NCI-H1417 treated with DMSO at 0.1 percent for 48 hours (cell line): ENCODE measurements around the gene SRPRB.

Experiments
- DNase-seq: peaks from one replicate; lab custom pipeline; 2025; lab: John Stamatoyannopoulos, UW

Gene SRPRB

DNA sequence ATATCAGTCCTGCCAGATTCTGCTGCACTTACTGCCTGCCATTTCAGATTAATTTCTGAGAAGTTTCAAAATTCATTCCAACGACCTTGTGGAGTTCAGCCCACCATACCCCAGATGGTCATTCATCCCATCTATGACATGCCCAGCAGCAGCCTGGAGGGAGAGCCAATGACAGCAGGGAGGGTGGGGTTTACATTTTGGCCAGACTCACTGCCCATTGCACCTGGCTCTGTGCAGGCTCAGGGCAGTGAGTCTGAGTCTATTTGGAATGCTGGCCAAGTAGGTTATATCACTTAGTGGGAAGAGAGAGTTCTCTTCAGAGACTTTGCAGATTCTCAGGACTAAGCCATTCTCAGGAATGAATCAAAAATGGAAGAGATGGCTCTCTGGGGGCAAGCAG is 21.5 kb downstream of the SRPRB start:
- no peak for DNase-seq

DNA sequence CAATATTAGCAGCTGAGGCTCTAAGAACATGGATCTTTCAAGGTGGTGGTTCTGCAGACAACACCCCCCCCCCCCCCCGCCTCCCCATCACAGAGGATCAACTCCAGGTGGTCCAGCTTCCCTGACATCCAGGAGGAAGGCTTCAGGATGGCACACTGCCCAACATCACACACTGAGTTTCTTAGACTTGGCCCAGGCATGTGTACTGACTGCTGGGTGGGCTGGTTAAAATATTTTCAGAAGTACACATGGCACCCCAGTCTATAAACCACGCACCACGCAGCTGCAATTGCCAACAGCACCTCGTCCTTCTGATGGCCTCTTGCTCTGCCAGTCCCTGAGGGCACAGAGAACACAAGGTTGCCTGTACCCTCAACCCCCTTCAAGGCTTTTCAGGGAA is 22.1 kb downstream of the SRPRB start:
- DNase-seq = no peak

- DNase-seq = no peak
Measured at GRCh38 chr3:133828576-133829309, 23.1 kb downstream of the SRPRB start.

DNA sequence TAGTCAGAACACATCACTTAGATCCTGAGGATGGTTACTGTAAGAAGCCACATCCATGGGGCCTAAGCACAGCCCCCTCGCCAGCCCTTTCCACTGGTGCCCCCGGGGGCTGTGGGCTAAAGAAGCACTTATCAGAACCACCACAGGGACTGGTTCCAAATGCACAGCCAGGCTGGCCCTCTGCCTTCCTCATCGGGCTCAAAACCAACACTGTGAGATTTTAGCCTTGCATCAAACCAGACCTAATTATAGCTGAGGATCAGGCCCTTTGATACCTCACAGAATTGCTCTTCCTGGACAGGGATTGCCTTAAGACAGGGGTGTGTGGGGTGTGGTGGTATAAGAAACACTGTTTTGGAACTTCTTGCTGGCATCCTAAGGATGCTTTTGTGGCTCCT is 23.7 kb downstream of the SRPRB start:
- no peak for DNase-seq

GRCh38 chr3:133830071-133830470 is 24.5 kb downstream of the SRPRB start:
- no peak for DNase-seq

- DNase-seq = no peak
Measured at GRCh38 chr3:133831966-133832801, 26.6 kb downstream of the SRPRB start.

DNA sequence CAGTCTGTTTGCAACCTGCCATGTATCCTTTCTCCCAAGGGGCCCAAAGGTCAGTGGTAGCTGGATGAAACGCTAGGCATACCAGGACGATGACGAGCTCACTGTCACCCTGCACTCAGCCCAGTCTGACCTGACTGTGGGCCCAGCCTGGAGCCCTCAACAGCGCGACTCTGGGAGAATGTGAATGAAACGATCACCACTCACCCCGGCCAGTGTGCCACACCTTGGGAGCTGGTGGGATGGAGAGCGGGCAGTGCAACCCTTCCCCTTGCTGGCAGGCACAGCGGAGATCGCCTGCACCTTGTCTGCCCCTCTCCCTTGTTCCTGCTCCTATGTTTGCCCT is 27.2 kb downstream of the SRPRB start:
- DNase-seq = no peak

DNA sequence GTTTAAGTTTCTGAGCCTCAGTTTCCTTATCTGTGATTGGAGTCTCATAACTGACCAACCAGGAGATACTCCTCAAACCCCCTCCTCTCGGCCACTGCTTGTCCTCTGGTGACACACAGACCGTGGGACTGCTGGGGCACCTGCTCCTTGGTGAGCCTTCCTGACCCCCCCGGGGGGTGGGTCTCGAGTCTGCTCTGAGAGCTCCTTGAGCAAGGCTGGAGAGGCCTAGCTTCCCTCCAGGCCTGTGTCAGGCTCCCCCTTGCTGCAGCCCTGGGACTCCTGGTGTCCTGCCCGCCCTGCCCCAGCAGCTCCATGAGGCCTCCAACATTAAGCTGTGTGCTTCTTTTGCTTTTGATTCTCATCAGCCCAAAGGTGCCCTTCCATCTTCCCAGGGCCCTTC is 27.7 kb downstream of the SRPRB start:
- no peak for DNase-seq

DNA sequence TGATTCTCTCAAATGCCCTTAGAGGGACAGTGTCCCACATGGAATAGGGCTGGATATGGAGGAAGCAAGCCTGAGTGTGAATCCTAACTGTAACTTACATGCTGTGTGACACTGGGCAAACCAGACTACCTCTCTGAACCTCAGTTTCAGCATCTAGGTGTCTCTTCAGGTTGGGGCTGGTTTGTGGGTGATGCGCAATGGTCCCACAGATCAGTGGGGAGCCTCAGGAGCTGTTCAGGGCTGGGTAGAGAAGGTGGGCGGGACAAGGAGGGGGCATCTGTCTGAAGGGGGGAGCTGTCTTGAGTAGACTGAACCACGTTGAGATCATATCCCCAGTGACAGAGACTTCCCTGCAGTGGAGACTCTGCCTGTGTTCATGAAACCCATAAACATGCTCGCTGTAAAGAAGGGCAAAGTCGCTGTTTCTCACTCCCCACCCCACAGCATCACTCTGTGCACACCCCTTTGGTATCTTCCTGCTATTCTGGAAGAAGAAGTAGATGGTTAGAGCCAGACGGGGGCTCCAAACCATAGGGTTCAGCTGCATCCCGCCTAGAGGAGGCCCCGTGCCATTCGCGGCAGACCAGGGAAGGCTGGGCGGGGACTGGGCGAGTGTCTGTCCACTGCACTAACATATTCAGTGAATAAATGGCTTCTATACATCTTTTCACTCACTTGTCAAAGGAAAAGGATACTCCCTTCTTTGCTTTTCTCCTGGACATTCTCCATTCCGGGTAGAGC is 28.4 kb downstream of the SRPRB start:
- DNase-seq = no peak

DNA sequence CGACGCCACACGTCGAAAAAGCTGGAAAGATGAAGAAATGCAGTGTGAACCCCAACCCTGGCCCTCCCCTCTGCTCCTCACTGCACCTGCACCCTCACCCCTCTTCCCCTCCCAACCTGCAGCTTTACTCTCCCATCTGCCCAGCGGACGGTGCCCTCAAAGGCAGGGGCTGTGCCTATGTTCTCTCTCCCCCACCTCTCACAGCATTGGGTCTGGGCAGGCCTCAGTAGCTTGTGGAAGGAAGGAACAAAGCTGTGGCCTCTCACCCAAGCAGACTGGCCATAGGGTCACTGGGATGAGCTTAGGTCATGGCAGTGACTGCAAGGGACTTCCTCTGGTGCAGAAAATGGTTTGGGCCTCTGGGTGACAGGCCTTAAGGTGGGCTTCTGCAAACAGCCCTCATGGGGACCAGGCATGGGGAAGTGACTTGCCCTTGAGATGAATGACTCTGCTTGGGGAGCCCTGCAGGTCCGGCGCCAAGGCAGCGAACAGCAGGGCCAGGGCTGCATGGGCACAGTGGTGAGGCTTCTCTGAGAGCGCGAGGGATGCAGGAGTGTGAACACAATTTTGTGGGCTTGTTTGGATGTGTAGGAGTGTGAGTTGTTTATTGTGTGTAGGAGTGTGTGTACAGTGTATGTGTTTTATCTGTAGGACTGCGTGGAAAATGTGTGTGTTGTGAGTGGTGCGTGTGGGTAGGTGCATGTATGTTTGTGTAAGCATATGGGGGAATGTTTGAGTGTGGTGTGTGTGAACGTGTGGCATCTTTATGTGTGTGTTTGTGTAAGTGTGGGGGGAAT is 29.2 kb downstream of the SRPRB start:
- DNase-seq = no peak

GRCh38 chr3:133835418-133835743 is 29.8 kb downstream of the SRPRB start:
- DNase-seq = no peak

- DNase-seq = no peak
Measured at GRCh38 chr3:133835961-133836360, 30.3 kb downstream of the SRPRB start.

DNA sequence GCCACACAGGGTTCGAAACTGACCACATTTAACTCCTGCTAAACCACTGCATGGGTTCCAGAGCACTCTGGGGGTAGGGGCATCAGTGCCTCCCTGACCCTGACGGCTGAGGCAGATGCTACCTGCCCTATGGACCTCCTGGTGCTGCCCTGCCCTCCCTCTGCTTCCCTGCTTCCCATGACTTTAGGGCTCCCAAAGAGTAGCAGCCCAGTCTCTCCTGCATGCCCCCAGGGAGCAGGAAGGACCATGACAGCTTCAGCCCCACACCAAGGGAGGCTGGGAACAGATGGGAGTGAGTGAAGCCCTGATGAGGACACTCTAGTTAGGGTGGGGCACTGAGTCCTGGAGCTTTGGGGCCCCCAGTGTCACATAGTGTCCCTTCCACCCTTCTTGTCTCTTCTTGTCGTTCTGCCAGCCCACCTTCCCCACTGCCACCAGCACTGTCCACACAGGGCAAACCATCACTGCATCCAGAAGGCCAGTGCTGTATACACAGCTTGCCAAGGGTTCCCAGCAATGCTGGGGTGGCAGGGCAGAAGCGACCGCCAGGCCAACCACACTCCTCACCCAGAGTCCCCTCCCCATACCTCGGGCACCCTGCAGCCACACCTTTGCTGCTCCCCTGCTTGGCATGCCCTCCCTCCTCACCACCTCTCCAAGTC is 31.0 kb downstream of the SRPRB start:
- DNase-seq = no peak

GRCh38 chr3:133837487-133838295 is 32.1 kb downstream of the SRPRB start:
- DNase-seq = no peak

GRCh38 chr3:133838296-133838789 is 32.7 kb downstream of the SRPRB start:
- DNase-seq = no peak

GRCh38 chr3:133838916-133839800 is 33.5 kb downstream of the SRPRB start:
- no peak for DNase-seq

DNA sequence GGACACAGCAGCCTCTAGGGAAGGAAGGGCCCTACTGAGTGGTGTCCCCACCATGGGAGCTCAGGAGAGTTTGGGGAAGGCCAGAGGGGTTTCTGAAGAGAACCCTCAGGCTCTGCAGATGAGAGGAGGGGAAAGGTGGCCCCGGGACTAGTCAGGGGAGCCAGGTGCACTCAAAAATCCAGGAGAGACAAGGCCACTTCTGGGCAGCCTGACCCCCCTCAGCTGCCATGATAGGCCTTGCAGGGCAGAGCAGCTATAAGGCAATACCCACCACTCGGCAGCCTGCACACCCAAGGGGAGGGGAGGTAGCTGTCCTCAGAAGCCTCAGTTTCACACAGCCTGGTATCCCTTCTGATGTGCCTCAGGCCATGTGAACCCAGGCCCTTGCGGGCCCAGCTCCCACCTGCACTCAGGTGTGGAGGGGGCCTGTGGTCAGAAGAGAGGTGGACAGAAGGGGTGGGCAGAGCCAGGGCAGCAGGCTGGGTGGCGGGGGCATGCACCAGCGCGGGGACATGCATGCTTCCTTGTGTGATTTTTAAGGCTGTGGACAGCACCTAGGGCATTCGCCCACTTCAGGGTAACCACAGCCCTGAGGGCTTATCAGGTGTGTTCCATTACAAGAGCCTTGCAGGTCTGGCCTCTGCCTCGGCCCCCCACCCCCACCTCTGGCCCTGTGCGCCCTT is 34.6 kb downstream of the SRPRB start:
- no peak for DNase-seq

DNA sequence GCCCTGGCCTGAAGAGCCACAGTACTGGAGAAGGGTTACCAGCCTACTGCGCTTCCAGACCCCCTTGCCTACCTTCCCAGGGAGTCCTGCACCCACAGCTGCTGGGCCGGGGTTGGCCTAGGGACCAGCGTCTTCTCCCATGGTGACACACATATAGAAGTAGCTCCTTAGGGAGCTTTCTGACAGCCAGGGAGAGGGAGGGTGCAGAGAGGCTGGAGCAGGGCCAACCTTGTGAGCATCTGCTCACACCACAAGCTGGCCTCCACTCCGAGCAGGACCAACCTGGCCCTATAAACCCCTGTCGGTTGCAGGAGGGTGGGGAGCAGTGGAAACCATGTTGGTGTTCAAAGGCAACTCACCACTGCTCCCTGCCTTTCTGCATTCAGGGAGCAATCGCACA is 35.2 kb downstream of the SRPRB start:
- no peak for DNase-seq

GRCh38 chr3:133841196-133841595 is 35.6 kb downstream of the SRPRB start:
- no peak for DNase-seq
